Epithelial cell of esophagus (primary cell): ENCODE data around the gene KLK13.

ENCODE experiments used
- DNase-seq: peaks from one replicate; pipeline ENCODE4 v3.0.0; 2010; ENCODE audit warnings: low read depth
- H3K4me3 ChIP-seq: 2 replicates; pipeline ENCODE4 v1.5.1; 2011; ENCODE audit warnings: mild to moderate bottlenecking, low read length, control low read depth
- CTCF ChIP-seq: IDR thresholded peaks from 2 replicates; pipeline ENCODE4 v1.5.1; 2011; ENCODE audit warnings: low read depth, mild to moderate bottlenecking, low read length, control low read depth, inconsistent platforms; ENCODE audit not compliant: insufficient read depth; ENCODE audit errors: missing control alignments

Gene KLK13

GRCh38 chr19:51084505-51084904 is 19.6 kb upstream of the KLK13 start:
- no peak for DNase-seq
- no peak for TF ChIP-seq CTCF
- H3K4me3 ChIP-seq = no peak overlapping the region

GRCh38 chr19:51083783-51084182 is 18.9 kb upstream of the KLK13 start:
- H3K4me3 ChIP-seq = no peak overlapping the region
- TF ChIP-seq CTCF = no peak
- DNase-seq = no peak

DNA sequence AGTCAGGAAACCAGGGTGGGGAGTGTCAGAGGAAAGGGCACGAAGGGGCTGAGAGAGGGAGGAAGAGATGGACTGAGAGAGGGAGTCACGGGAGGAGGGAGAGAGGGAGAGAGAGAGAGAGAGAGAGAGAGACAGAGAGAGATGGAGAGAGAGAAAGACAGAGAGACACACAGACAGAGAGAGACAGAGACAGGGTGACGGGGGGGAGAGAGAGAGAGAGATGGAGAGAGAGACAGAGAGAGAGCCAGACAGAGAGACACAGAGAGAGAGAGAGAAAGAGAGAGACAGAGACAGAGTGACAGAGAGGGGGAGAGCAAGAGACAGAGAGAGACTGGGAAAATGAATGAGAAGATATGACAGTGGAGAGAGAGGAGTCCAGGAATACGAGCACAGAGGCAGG is 18.3 kb upstream of the KLK13 start:
- H3K4me3 ChIP-seq = no peak overlapping the region
- TF ChIP-seq CTCF = no peak
- DNase-seq = no peak

GRCh38 chr19:51082611-51083010 is 17.7 kb upstream of the KLK13 start, which contains the start of gene KLK14:
Gene KLK14, minus strand, starts transcription at chr19:51082887. Its CDS starts 273 bp downstream, at chr19:51082614.
- no peak within 1 kb of the TSS for H3K4me3 ChIP-seq
- TF ChIP-seq CTCF = no peak
- no peak for DNase-seq

- DNase-seq = no peak
- no peak overlapping the region for H3K4me3 ChIP-seq
- no peak for TF ChIP-seq CTCF
Measured at GRCh38 chr19:51081476-51081875, 16.6 kb upstream of the KLK13 start.

- TF ChIP-seq CTCF = no peak
- DNase-seq = no peak
- no peak overlapping the region for H3K4me3 ChIP-seq
Measured at GRCh38 chr19:51079481-51080110, 14.7 kb upstream of the KLK13 start.

DNA sequence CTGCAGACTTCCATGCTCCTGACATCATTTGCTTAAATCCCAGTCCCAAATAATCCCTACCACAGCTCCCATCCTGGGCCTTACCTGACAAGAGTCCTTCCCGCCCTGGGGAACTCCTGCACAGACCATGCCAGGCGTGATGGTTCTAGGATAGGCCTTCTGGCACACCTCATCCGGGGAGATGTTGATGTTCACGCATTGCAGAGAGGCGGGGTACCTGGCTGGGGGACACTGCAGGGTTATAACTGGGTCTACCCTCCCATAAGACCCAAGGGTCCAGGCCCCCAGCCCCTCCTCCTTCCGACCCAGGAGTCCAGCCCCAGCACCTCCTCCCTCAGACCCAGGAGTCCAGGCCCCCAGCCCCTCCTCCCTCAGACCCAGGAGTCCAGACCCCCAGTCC is 13.8 kb upstream of the KLK13 start:
- no peak for DNase-seq
- TF ChIP-seq CTCF = no peak
- no peak overlapping the region for H3K4me3 ChIP-seq
